HG03378 (cell line): Measurements from ENCODE around the gene SERTAD2.

Experiments
- ATAC-seq: cut with Tn5 transposase; IDR thresholded peaks from one replicate; pipeline ENCODE4 v1.9.1; 2021; ENCODE audit warnings: mild to moderate bottlenecking, moderate library complexity; ENCODE audit not compliant: unreplicated experiment

SERTAD2 gene

DNA sequence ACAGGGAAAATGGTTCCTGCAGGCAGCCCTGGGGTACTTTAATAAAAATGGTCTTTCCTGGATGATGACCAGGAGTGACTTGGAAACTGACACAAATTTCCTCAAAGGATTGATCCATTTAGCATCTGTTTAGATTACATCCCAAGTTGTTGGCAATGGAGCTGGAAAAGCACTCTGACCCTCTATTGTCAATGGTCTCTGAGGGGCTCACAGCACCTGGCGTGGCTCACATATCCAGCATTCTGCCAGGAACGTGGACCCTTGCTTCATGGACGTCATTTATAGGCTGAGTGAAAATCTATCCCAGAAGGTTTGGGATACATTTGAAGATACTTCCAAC, 43.8 kb downstream of the SERTAD2 start:
- ATAC-seq, result no peak

DNA sequence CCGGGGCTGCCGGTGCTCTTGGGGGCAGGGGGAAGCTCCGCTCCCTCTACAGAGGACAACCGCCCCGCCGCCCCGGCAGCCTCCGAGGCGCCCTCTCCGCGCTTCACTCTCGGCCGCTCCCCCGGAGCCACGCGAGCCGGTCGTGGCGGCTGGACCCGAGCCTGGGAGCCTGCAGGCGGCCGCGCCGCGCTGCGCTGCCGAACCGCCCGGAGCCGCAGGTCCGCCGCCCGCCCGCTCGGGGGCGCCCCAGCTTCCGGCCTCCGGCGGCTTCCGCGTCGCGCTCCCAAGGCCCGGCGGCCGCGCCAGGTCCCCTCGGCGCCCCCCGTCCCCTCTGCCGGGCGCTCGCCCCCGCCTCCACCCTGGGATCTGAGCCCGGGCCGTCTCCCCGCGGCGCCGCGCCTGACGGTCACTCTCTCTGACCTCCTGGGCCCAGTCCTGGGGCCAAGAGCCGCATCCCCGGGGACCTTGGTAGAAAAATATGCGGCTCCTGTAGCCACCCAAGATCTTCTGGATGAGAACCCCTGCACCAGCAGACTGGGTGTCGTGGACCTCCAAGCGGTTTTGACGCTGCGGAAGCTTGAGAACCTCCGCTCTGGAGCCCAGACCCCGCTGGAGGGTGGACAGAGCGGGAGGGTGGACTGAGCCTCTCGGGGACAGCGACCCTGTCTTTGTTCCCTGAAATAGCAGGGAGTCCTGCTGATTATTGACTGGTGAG, 44.3 kb downstream of the SERTAD2 start:
- no peak for ATAC-seq

GRCh38 chr2:64608867-64609226, 44.9 kb downstream of the SERTAD2 start:
- no peak for ATAC-seq

GRCh38 chr2:64607381-64608304, 46.1 kb downstream of the SERTAD2 start:
- no peak for ATAC-seq

DNA sequence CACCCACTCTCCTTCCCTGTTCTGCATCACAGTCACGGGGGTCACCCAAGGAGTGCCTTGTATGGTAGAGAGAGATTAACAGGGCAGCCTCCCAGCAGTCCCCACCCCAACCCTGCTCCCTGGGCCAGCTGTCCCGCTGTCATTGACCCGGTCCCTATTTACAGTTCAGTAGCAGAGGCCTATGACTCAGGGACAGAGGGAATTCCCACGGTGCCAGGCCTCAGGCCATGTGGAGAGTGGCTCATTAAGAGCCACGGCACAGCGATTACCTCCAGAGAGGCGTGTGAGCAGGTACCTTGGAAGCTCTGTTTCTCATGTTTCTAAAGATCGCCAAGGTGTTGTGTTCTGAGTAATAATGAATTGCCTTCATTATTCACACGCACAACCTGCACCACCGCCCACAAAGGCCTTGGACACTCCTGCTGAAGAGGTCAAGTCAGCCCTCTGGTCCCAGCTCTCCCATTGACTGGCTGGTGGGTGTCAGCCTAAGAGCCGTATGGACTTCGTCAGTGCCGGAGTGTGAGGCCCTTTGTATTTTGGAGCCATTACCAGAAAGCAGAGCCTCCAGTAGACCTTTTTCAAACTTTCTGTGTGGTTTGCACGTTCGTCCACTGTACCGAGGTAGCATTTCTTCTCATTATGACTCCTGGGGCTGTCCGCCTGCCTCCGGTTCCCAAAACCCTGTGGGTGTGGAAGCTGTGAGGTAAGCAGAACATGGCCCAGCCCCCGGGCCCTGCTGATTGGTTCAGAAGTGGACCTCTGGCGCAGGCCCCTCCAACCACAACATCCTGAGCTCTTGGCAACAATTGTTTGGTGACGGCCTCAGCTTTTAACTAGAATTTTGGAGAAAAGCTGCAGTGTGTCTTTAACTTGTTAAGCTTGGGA, 47.0 kb downstream of the SERTAD2 start:
- peak; percentile 90 for ATAC-seq

DNA sequence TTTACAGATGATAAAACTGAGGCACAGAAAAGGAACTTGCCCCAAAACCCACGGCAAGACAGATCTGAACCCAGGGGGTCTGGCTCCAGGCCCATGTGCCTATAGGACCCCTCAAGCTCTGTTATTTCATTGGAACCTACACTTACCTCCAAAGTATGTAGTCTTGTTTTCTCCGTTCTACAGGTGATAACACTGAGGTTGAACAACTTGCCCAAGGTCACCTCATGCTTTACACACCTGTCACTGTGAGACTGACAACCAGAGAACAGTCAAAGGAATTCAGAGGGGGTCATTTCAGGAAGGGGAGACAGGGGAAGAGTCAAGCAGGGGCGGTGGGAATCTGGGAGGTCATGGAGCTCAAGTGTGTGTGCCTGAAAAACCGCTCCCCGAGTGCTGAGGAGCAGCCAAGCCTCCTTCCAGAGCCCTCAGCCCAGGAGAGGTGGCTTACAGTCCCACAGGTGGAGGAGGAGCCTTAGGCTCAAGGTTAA, 47.7 kb downstream of the SERTAD2 start:
- ATAC-seq, result no peak

- no peak for ATAC-seq
Measured at GRCh38 chr2:64605026-64605471, 48.7 kb downstream of the SERTAD2 start.

- ATAC-seq, result no peak
Measured at GRCh38 chr2:64604155-64604554, 49.6 kb downstream of the SERTAD2 start.

- no peak for ATAC-seq
Measured at GRCh38 chr2:64602436-64602835, 51.3 kb downstream of the SERTAD2 start.

GRCh38 chr2:64601785-64602391, 51.8 kb downstream of the SERTAD2 start:
- ATAC-seq, result no peak

GRCh38 chr2:64601034-64601754, 52.5 kb downstream of the SERTAD2 start:
- ATAC-seq, result no peak

DNA sequence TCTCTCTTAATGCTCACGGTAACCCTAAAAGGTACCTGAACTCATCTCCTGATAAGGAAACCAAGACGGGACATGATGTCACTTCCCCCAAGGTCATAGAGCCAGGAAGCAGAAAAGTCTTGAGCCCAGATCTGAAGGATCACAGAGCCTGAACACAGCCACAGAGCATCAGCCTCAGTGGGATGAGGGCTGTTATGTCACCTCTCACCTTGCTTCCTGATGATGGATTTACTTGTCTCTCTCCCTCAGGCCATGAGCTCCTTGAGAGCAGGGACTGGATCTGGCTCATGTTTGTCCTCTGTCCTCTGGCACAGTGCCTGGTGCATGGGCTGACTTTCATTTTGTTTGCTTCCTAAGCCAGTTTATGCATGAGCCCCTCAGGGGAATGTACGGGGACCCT, 54.2 kb downstream of the SERTAD2 start:
- ATAC-seq, result no peak

- no peak for ATAC-seq
Measured at GRCh38 chr2:64598226-64598625, 55.5 kb downstream of the SERTAD2 start.

DNA sequence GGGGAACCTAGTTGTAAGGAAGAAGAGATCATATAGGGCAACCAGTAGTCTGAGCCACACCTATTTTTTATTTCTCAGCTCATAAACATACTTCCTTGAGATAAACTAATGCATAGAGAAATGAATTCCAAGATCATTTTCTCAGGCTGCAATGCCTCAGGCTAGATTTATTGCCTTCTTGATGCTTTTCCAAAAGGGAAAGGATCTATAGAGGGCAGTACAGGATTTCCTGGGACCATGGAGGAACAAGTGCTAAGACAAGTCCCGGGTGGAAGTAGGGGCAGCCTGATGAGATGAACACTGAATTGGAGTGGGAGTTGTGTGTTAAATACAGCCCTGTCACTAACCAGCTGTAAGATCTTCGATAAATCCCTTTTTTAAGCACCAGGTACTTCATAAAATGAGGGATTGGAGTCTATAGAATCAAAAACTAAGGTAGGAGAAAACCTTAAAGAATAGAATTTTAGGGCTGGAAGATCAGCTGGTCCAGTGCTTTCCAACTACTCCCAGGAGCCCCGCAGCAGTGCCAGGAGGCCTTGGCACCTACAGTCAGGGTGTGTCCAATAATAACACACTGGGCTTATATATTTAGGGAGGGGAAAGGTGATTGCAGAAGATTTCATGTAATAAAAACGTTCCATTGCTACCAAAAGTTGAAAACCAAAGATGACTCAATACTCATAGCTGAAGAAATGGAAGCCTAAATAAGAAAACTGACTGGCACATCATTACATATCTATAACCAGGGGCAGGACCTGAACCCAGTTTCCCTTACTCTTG, 58.1 kb downstream of the SERTAD2 start:
- no peak for ATAC-seq

DNA sequence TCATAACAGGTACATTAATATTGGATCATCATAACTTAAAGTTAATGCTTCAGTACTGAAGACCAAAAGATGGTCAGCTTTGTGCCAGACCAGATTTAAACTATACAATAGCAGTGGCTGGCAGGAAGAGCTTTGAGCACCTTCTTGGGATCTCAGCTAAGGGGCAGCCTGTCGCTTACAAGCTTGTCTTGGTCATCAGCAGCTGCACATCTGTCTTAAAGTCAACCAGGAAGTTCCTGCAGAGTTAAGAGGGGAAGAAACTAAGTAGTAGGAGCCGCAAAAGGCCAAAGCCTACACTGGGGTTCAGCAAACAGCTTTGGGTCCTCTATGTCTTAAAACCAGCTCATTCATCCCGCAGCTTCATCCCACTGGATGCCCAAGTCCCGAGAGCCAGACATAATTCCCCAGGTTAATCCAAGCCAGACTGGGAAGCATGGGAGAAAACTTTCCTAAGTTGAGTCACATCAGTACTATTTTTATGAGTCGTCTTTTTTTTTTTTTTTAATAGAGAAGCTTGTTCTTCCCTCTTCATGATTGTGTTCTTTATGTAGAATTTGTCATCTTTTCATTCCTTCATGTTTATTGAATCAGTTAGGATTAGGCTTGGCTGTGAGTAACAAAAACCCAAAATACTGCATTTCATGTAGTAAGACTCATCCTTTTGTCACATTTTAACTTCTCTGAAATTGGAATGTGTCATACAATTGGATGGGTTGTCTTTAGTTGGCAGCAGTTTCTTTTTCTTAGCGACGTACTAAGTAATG, 59.3 kb downstream of the SERTAD2 start:
- no peak for ATAC-seq

DNA sequence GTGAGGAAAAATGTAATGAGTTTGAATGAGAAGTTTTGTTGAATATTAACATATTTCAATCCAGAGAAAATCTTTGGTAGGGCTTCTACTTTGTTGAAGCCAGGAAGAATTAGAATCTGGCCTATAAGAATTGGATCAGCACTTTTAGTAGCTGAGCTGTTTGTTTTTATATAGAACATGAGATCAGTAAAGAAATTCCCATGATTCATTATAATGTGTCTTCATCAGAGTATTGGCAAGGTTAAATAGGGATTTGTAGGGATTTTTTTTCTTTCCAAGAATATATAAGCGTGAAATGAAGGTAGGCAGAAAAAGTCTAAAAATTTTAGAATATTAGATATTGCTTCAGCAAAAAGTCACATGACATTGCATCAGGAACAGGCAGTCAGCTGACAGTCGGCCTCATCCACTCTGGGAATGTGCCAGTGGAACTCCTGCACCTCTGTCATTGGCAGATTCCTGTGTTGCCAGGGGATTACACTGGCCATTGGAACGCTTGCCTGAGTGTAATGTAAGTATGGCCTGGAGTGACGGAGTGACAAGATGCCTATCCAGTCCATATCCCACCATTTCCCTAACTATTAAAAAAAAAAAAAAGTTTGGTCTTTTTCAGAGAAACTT, 60.6 kb downstream of the SERTAD2 start:
- ATAC-seq, result no peak

GRCh38 chr2:64591188-64591587, 62.5 kb downstream of the SERTAD2 start:
- no peak for ATAC-seq

GRCh38 chr2:64587561-64587960, 66.2 kb downstream of the SERTAD2 start:
- ATAC-seq, result no peak
